GM23248 (cell line): ENCODE measurements around the gene BAX.
"Not testable (repeated sequence)": the region's sequence is repeated elsewhere in the genome, so short reads cannot be mapped to it uniquely, and the experiment has no call there.

Experiments
- EZH2 ChIP-seq: fragments of 200-600 bp; sonication (generic); IDR thresholded peaks from 2 replicates; pipeline ENCODE4 v1.6.1; 2018; ENCODE audit warnings: antibody characterized with exemption, mild to moderate bottlenecking; ENCODE audit not compliant: insufficient read depth, poor library complexity, severe bottlenecking
- EZH2phosphoT487 ChIP-seq: fragments of 200-600 bp; sonication (generic); IDR thresholded peaks from 2 replicates; pipeline ENCODE4 v1.6.1; 2018; ENCODE audit warnings: antibody characterized with exemption, moderate library complexity, mild to moderate bottlenecking, low read depth; ENCODE audit not compliant: insufficient read depth

GRCh38 chr19:48909424-48910077 is 45.1 kb upstream of the BAX start:
- not testable (repeated sequence) for TF ChIP-seq EZH2, EZH2phosphoT487
